ENCODE results near the gene GABRP. TPM values are rescaled to one million over a fixed set of nuclear protein-coding genes. Genes with fewer than 3 reads are reported as not detected.
"Not testable (repeated sequence)": the region's sequence is repeated elsewhere in the genome, so short reads cannot be mapped to it uniquely, and the experiment has no call there.

The GABRP gene
- polyA plus RNA-seq, 3 donors: 0.86 to 1.4 (median 1.2) TPM

DNA sequence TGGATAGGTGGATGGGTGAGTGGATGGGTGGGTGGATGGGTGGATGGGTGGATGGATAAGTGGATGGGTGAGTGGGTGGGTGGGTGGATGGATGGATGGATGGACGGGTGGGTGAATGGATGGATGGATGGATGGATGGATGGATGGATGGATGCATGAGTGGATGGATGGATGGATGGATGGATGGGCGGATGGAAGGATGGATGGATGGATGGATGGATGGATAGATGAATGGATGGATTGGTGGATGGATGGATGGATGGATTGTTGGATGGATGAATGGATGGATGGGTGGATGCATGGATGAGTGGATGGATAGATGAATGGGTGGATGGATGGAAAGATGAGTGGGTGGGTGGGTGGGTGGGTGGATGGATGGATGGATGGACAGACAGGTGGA is 29.0 kb upstream of the GABRP start:
- not testable (repeated sequence) for DNase-seq (ENCODE audit: low read depth in 3 of 3, low spot score in 2 of 3)

- DNase-seq (ENCODE audit: low read depth in 3 of 3, low spot score in 2 of 3): no peak
Measured at GRCh38 chr5:170755679-170756456, 27.7 kb upstream of the GABRP start.

DNA sequence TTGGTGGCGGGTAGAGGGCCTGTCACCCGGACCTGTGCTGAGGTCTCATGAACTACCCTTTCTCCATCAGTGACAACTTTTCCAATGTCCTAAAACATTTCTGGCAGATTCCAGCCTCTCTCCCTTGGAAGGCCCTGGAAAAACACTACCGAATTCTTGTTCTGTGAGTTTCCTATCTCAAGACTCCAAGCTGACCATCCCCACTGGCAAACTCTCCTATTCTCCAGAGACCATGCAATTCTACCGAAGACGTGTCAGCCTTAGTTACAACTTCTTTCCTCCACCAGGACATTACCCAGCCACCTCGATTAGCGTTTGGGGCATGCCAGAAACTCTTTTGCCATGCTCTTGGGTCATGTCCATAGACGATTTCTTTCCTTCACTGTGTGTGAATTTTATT is 26.8 kb upstream of the GABRP start:
- no peak for DNase-seq (ENCODE audit: low read depth in 3 of 3, low spot score in 2 of 3)

DNA sequence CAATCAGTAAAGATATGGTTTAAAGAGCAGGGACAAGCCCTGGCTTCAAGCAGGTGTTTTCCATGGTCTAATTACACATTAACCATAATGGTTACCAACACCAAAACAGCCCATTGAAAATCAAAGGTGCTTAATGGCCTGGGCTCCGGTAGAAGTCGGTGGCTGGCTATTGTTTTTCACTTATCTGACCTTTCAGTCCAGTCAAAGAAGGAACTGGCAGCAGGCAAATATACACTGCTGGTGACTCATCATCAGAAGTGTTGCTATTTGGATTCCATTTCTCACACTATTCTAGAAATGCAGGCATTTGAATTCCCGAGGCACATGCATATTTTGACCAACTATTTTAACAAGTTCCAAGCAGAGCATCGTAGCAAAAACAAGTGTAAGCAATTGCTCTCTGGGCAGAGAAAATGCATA is 26.3 kb upstream of the GABRP start:
- DNase-seq (ENCODE audit: low read depth in 3 of 3, low spot score in 2 of 3): no peak

- DNase-seq (ENCODE audit: low read depth in 3 of 3, low spot score in 2 of 3): no peak
Measured at GRCh38 chr5:170757669-170758068, 25.9 kb upstream of the GABRP start.

DNA sequence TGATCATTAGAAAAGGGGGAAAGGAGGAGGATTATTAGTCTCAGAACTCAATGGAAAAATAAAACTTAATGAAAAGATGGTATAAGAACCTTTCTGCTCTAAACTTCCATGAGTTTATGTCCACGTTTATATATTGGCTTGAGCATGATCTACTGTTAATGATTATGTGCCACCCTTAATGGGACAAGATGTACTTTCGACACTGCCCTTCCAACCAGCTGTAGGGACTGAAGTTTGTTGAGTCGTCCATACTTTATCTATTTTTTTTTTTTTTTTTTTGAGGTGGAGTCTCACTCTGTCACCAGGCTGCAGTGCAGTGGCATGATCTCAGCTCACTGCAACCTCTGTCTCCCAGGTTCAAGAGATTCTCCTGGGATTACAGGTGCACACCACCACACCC is 25.0 kb upstream of the GABRP start:
- DNase-seq (ENCODE audit: low read depth in 3 of 3, low spot score in 2 of 3): no peak

DNA sequence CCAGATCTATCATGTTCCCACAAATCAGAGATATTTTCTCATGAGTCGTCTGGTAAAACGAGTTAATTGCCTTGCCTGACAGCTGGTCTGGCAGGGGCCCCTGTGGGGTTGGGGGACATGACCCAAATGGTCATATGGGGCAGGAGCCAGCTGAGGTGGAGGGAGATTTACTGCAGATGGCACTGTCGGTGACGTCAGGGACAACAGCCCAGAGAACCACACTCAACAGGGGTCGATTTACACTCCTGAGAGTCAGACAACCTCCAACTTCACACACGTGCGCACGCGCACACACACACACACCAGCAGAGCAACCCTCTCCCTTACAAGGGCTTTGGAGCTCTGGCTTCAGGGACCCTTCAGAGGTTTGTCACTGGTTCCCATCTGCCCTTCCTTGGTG is 23.4 kb upstream of the GABRP start:
- no peak for DNase-seq (ENCODE audit: low read depth in 3 of 3, low spot score in 2 of 3)

GRCh38 chr5:170761048-170761707 is 22.3 kb upstream of the GABRP start:
- no peak for DNase-seq (ENCODE audit: low read depth in 3 of 3, low spot score in 2 of 3)

DNA sequence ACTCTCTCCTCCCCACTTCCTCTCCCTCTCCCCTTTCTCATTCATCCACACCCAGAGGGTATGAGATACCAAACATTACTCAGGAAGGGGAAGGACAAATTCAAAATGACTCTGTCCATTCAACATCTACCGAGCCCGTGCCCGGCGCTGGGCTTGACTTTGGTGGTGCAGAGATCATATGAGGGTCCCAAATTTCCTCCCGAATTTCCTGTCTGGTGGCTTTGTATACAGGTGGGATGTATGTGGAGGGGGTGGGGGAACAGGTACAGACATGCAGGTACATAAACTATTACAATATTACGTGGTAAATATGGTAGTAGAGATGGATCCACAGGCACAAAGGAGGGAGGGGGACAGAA is 21.8 kb upstream of the GABRP start:
- no peak for DNase-seq (ENCODE audit: low read depth in 3 of 3, low spot score in 2 of 3)

DNA sequence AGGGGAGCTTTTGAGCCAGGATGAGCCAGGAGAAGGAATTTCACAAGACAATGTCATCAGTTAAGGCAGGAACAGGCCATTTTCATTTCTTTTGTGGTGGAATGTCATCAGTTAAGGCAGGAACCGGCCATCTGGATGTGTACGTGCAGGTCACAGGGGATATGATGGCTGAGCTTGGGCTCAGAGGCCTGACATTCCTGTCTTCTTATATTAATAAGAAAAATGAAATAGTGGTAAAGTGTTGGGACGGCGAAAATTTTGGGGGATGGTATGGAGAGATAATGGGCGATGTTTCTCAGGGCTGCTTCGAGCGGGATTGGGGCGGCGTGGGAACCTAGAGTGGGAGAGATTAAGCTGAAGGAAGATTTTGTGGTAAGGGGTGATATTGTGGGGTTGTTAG is 21.2 kb upstream of the GABRP start:
- not testable (repeated sequence) for DNase-seq (ENCODE audit: low read depth in 3 of 3, low spot score in 2 of 3)

DNA sequence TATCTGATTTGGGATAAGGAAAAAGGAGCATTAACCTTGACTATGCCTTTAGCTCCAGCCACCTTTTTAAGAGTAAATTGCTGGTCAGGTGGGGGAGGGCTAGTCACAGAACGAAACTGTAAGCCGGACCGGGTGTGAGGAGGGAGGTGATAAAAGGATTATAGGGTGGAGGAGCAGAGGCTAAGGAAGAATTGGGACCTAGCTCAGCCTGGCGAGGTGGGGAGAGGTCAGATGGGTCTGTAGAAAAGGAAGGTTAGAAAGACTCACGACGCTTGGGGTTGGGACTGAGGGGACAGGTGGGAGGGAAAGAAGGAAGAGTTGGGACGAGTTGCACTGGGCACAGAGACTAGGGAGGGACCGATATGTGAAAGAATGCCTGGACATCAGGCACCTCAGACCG is 17.7 kb upstream of the GABRP start:
- not testable (repeated sequence) for DNase-seq (ENCODE audit: low read depth in 3 of 3, low spot score in 2 of 3)

- no peak for DNase-seq (ENCODE audit: low read depth in 3 of 3, low spot score in 2 of 3)
Measured at GRCh38 chr5:170769246-170769645, 14.3 kb upstream of the GABRP start.

DNA sequence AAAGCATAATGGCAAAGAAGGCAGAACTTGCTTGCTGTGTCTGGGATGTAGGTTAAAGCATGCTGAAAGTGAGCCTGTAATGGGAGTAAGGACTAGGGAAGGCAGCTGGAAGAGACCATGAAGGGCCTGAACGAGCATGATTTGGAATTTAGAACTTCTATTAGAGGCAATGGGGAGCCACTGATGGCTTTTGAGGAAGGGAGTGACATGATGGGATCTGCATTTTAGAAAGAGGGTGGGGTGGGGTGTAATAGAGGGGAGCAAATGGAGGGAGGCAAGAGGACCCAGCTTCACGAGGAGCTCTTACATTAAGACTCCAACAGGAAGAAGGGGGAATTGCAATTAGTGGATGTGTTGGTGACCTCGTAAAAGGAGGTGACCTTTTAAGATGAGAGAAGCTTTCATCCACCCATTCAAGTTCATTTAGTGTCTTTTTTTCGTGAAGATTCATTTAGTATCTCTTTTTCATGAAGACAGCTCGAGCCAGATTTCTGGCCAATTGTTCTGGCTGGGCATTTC is 13.6 kb upstream of the GABRP start:
- DNase-seq (ENCODE audit: low read depth in 3 of 3, low spot score in 2 of 3): no peak

DNA sequence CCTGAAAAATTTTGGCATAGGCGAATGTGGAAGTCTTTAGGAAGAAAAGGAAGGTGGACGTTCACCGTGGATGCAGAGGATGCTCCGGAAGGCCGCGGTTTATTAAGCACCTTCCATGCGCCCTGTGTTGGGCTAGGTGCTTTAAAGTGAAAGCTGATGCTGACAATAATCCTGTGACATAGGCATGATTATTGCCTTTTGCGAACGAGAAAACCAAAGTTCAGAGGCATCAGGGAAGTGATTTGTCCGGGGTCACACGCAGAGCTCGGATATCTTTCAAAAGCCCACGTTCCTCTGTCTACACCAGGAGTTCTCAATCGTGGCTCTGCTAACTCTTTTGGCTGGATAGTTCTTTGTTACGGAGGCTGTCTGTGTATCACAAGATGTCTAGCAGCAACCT is 12.0 kb upstream of the GABRP start:
- no peak for DNase-seq (ENCODE audit: low read depth in 3 of 3, low spot score in 2 of 3)

DNA sequence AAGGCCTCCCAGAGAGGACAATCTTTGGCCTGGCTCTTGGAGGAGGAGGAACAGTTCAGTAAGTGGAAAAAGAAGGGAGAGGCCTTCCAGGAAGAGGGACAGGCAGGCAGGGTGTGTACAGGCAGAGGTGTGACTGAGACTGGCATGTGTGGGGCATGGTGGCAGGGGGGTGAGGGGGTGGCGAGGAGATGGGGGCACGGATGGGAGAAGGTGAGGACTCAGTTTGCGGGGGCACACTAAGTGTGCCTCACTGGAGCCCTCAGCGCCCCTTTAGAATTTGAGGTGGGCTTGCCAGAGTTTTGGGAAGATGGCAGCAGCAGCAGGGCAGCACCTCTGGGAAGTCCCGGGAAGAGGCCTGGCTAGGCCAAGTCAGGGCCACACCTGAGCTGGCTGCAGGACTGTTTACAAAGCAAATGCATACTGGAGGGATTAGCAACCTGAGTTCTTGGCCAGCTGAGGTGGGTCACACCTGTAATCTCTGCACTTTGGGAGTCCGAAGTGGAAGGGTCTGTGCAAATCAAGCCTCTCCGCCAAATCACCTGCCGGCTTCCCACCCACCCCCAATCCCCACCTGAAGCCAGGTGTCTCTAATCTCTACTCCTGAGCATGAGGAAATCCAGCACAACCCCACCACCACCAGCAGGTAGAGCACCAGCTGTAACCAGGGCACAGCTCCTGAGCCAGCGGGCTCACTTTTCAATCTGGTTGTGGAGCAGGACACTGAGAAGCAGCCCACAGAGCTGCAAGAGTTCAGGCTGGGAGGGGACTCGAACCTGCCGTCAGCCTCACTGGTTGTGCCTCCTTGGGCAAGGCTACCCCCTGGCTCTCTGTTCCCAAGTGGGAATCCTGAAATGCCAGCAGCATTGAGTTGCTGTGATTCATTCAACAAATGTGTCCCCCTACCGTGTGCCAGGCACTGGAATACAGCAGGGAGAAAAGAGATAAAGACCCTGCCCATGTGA is 10.2 kb upstream of the GABRP start:
- DNase-seq (ENCODE audit: low read depth in 3 of 3, low spot score in 2 of 3): no peak

GRCh38 chr5:170774831-170775230 is 8.7 kb upstream of the GABRP start:
- DNase-seq (ENCODE audit: low read depth in 3 of 3, low spot score in 2 of 3): no peak

- no peak for DNase-seq (ENCODE audit: low read depth in 3 of 3, low spot score in 2 of 3)
Measured at GRCh38 chr5:170781946-170782345, 1.6 kb upstream of the GABRP start.

DNA sequence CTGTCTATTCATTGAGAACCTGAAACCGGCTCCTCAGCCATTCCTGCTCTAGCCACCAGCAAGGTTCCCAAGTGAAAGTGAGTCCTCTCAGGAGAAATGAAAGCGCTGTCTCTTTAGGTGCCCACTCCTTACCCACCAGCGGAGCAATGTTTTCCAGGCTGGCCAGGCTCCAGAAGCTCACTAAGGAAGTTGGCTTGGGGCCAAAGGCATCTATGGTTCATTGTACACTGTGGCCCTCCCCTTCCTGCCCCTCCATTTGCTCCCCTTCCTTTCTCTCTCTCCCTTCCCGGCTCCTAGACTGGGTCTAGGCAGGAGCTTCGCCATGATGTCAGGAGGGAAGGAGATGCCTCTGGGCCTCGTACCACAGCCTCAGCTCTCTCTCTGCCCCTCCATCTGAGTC is 1.1 kb upstream of the GABRP start:
- no peak for DNase-seq (ENCODE audit: low read depth in 3 of 3, low spot score in 2 of 3)

- DNase-seq (ENCODE audit: low read depth in 3 of 3, low spot score in 2 of 3): no peak
Measured at GRCh38 chr5:170785416-170785815, 1.9 kb downstream of the GABRP start.

DNA sequence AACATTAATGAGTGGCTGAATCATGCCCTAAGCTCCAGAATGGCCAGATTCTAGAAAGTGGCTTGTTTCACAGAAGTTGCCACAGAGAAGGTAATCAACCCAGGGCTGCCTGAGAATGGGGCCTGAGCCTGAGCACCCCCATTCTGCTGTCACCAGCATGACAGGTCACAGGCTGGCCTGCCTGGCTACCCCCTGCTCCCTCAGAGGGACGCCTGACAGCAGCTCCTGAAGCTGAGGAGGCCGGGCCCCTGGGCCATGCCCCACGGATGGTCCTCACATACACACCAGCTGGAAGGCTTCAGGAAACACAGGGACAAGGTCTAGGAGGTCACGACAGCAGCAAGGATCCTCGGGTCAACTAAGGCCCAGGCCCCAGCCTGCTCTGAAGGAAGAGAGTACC is 3.7 kb downstream of the GABRP start:
- no peak for DNase-seq (ENCODE audit: low read depth in 3 of 3, low spot score in 2 of 3)

GRCh38 chr5:170788626-170789304 is 5.2 kb downstream of the GABRP start:
- DNase-seq (ENCODE audit: low read depth in 3 of 3, low spot score in 2 of 3): no peak

All from right renal cortex interstitium (tissue), 3 donors.